Mesenchymal stem cell (in vitro differentiated cells and primary cell): Measurements from ENCODE around the gene PCSK6.

Source experiments
- DNase-seq: peaks from one replicate; pipeline ENCODE4 v3.0.0-alpha.2; 2013
- H2AFZ ChIP-seq: one replicate; pipeline ENCODE4 v1.6.1; 2013; ENCODE audit warnings: low read depth, mild to moderate bottlenecking, control low read depth, inconsistent platforms, low read length, moderate library complexity
- H2AK5ac ChIP-seq: 2 replicates; pipeline ENCODE4 v1.6.1; 2013; ENCODE audit warnings: low read length, moderate library complexity, mild to moderate bottlenecking, inconsistent platforms; ENCODE audit not compliant: severe bottlenecking
- H2BK120ac ChIP-seq: one replicate; pipeline ENCODE4 v1.6.1; 2013; ENCODE audit warnings: low read depth, mild to moderate bottlenecking, inconsistent platforms, low read length, moderate library complexity
- H2BK12ac ChIP-seq, 2 experiments: one replicate each; pipeline ENCODE4 v1.6.1; 2013; ENCODE audit warnings: inconsistent platforms in 2 of 2, low read length in 2 of 2, mild to moderate bottlenecking in 2 of 2, moderate library complexity in 2 of 2, control low read depth in 1 of 2
- H2BK15ac ChIP-seq: one replicate; pipeline ENCODE4 v1.6.1; 2013; ENCODE audit warnings: mild to moderate bottlenecking, low read depth, inconsistent platforms; ENCODE audit not compliant: poor library complexity, severe bottlenecking
- H2BK5ac ChIP-seq: 2 replicates; pipeline ENCODE4 v1.6.1; 2013; ENCODE audit warnings: low read depth, mild to moderate bottlenecking, low read length, control low read depth, inconsistent platforms; ENCODE audit not compliant: poor library complexity, severe bottlenecking
- H3K14ac ChIP-seq, 2 experiments: one replicate each; pipeline ENCODE4 v1.6.1; 2013; ENCODE audit warnings: inconsistent platforms in 2 of 2, low read length in 2 of 2, control low read depth in 1 of 2, mild to moderate bottlenecking in 1 of 2, moderate library complexity in 1 of 2
- H3K18ac ChIP-seq, 2 experiments: one replicate each; pipeline ENCODE4 v1.6.1; 2013; ENCODE audit warnings: inconsistent platforms in 2 of 2, low read length in 2 of 2, control low read depth in 1 of 2, low read depth in 1 of 2, mild to moderate bottlenecking in 1 of 2
- H3K23ac ChIP-seq, 2 experiments: one replicate each; pipeline ENCODE4 v1.6.1; 2013; ENCODE audit warnings: inconsistent platforms in 2 of 2, low read length in 2 of 2, mild to moderate bottlenecking in 2 of 2, moderate library complexity in 2 of 2, control low read depth in 1 of 2
- H3K27ac ChIP-seq: 2 replicates; pipeline ENCODE4 v1.5.1; 2013; ENCODE audit warnings: mild to moderate bottlenecking, moderate library complexity, low read length, control low read depth, inconsistent platforms; ENCODE audit not compliant: poor library complexity, severe bottlenecking
- H3K27me3 ChIP-seq, 2 experiments: 2 replicates each; pipeline versions ENCODE4 v1.6.1 to v1.7.0; 2013; ENCODE audit warnings: low read length in 2 of 2, mild to moderate bottlenecking in 2 of 2, moderate library complexity in 2 of 2, control low read depth in 1 of 2, inconsistent platforms in 1 of 2; ENCODE audit not compliant: control insufficient read depth in 1 of 2, insufficient read depth in 1 of 2
- H3K36me3 ChIP-seq, 2 experiments: 2 replicates each; pipeline versions ENCODE4 v1.6.1 to v1.7.0; 2013; ENCODE audit warnings: low read length in 2 of 2, control low read depth in 1 of 2, inconsistent platforms in 1 of 2, low read depth in 1 of 2, mild to moderate bottlenecking in 1 of 2; ENCODE audit not compliant: insufficient read depth in 2 of 2, control insufficient read depth in 1 of 2
- H3K4ac ChIP-seq, 2 experiments: one replicate each; pipeline ENCODE4 v1.6.1; 2013; ENCODE audit warnings: inconsistent platforms in 2 of 2, low read length in 2 of 2, mild to moderate bottlenecking in 2 of 2, moderate library complexity in 2 of 2, control low read depth in 1 of 2, low read depth in 1 of 2
- H3K4me1 ChIP-seq: 2 replicates; pipeline ENCODE4 v1.6.1; 2013; ENCODE audit warnings: low read depth, low read length, control low read depth; ENCODE audit not compliant: control insufficient read depth, insufficient read depth
- H3K4me2 ChIP-seq: 2 replicates; pipeline ENCODE4 v1.6.1; 2013; ENCODE audit warnings: low read length, mild to moderate bottlenecking, inconsistent platforms; ENCODE audit not compliant: poor library complexity, severe bottlenecking
- H3K4me3 ChIP-seq, 2 experiments: 2 replicates each; pipeline versions ENCODE4 v1.5.1 to v1.7.0; 2013; ENCODE audit warnings: low read length in 2 of 2, mild to moderate bottlenecking in 2 of 2, control low read depth in 1 of 2, low read depth in 1 of 2; ENCODE audit not compliant: insufficient read depth in 1 of 2
- H3K79me1 ChIP-seq: replicated peaks from 2 replicates; pipeline ENCODE4 v1.6.1; 2013; ENCODE audit warnings: mild to moderate bottlenecking, control low read depth, low read length, inconsistent platforms; ENCODE audit not compliant: poor library complexity, severe bottlenecking
- H3K9ac ChIP-seq: 2 replicates; pipeline ENCODE4 v1.7.0; 2013; ENCODE audit warnings: mild to moderate bottlenecking, low read length, moderate library complexity
- H3K9me3 ChIP-seq: 2 replicates; pipeline ENCODE4 v1.7.0; 2013; ENCODE audit warnings: mild to moderate bottlenecking, low read length; ENCODE audit not compliant: control insufficient read depth
- H4K8ac ChIP-seq: one replicate; pipeline ENCODE4 v1.6.1; 2013; ENCODE audit warnings: inconsistent platforms, mild to moderate bottlenecking, low read length, moderate library complexity
- H4K91ac ChIP-seq: one replicate; pipeline ENCODE4 v1.6.1; 2013; ENCODE audit warnings: mild to moderate bottlenecking, low read length, inconsistent platforms
- WGBS: methylation state at CpG from one replicate; pipeline ENCODE4 v1.1.7; 2013; ENCODE audit warnings: mixed read lengths; 5-methylcytosine and 5-hydroxymethylcytosine counted together

Gene PCSK6

GRCh38 chr15:101517504-101517903, 28.0 kb upstream of the PCSK6 start:
- Histone ChIP-seq H3K14ac (no peak overlapping the region), H2BK120ac (no peak overlapping the region), H3K4ac (no peak overlapping the region), H3K9me3 (peaks cover 67% of the 10 kb centered on the region), H3K27ac (no peak overlapping the region), H3K79me1 (no peaks in the 10 kb centered on the region), H4K91ac (no peak overlapping the region), H2BK15ac (no peak overlapping the region), H2AK5ac (no peak overlapping the region), H3K23ac (no peak overlapping the region), H3K27me3 (peaks cover 9% of the 10 kb centered on the region in 2 experiments), H3K4me3 (no peak overlapping the region), H2BK12ac (no peak overlapping the region), H3K4me1 (no peaks in the 10 kb centered on the region), H3K9ac (no peak overlapping the region), H4K8ac (no peak overlapping the region), H2AFZ (no peak overlapping the region), H3K18ac (no peak overlapping the region), H3K36me3 (no peaks in the 10 kb centered on the region), H3K4me2 (no peak overlapping the region), H2BK5ac (no peak overlapping the region)
- DNase-seq, result no peak

GRCh38 chr15:101514318-101514717, 24.8 kb upstream of the PCSK6 start:
- H3K36me3 ChIP-seq, result no peaks in the 10 kb centered on the region
- H3K14ac ChIP-seq, result no peak overlapping the region
- H2BK120ac ChIP-seq, result no peak overlapping the region
- no peak overlapping the region for H3K9ac ChIP-seq
- H3K27me3 ChIP-seq, result no peaks in the 10 kb centered on the region
- H2BK12ac ChIP-seq, result no peak overlapping the region
- H3K18ac ChIP-seq, result no peak overlapping the region
- no peak overlapping the region for H3K23ac ChIP-seq
- H3K4me3 ChIP-seq, result no peak overlapping the region
- no peak overlapping the region for H2AFZ ChIP-seq
- no peak overlapping the region for H3K27ac ChIP-seq
- WGBS, result 89% methylated on average over 6 of the region's 7 CpGs
- H3K4me2 ChIP-seq, result no peak overlapping the region
- no peaks in the 10 kb centered on the region for H3K4me1 ChIP-seq
- H4K91ac ChIP-seq, result no peak overlapping the region
- no peak overlapping the region for H3K4ac ChIP-seq
- H3K79me1 ChIP-seq, result no peaks in the 10 kb centered on the region
- H3K9me3 ChIP-seq, result peaks cover 54% of the 10 kb centered on the region
- no peak overlapping the region for H2BK5ac ChIP-seq
- no peak overlapping the region for H4K8ac ChIP-seq
- DNase-seq, result no peak
- H2BK15ac ChIP-seq, result no peak overlapping the region
- no peak overlapping the region for H2AK5ac ChIP-seq

- H3K4ac ChIP-seq, result no peak overlapping the region
- H2BK15ac ChIP-seq, result no peak overlapping the region
- H2AK5ac ChIP-seq, result no peak overlapping the region
- H4K91ac ChIP-seq, result no peak overlapping the region
- no peak for DNase-seq
- no peak overlapping the region for H2BK120ac ChIP-seq
- H3K18ac ChIP-seq, result no peak overlapping the region
- no peak overlapping the region for H3K14ac ChIP-seq
- H3K4me2 ChIP-seq, result no peak overlapping the region
- no peak overlapping the region for H4K8ac ChIP-seq
- H3K4me1 ChIP-seq, result no peaks in the 10 kb centered on the region
- no peak overlapping the region for H3K4me3 ChIP-seq
- H3K27me3 ChIP-seq, result no peaks in the 10 kb centered on the region
- no peak overlapping the region for H2AFZ ChIP-seq
- H3K9me3 ChIP-seq, result peaks cover 29% of the 10 kb centered on the region
- H3K79me1 ChIP-seq, result no peaks in the 10 kb centered on the region
- no peak overlapping the region for H2BK5ac ChIP-seq
- no peak overlapping the region for H3K23ac ChIP-seq
- H3K9ac ChIP-seq, result no peak overlapping the region
- no peak overlapping the region for H3K27ac ChIP-seq
- H2BK12ac ChIP-seq, result no peak overlapping the region
- no peaks in the 10 kb centered on the region for H3K36me3 ChIP-seq
Observed at GRCh38 chr15:101511717-101512116, 22.2 kb upstream of the PCSK6 start.

- no peak overlapping the region for H4K91ac ChIP-seq
- no peak overlapping the region for H3K4me2 ChIP-seq
- H3K4ac ChIP-seq, result no peak overlapping the region
- H3K27me3 ChIP-seq, result no peaks in the 10 kb centered on the region
- 87% methylated on average over 5 of the region's 8 CpGs for WGBS
- H3K23ac ChIP-seq, result no peak overlapping the region
- no peak overlapping the region for H3K9ac ChIP-seq
- no peak overlapping the region for H2BK15ac ChIP-seq
- no peak overlapping the region for H2BK5ac ChIP-seq
- H3K4me3 ChIP-seq, result no peak overlapping the region
- no peak overlapping the region for H4K8ac ChIP-seq
- H3K9me3 ChIP-seq, result peaks cover 17% of the 10 kb centered on the region
- H3K79me1 ChIP-seq, result no peaks in the 10 kb centered on the region
- no peak overlapping the region for H2AFZ ChIP-seq
- no peak overlapping the region for H3K27ac ChIP-seq
- DNase-seq, result no peak
- H3K4me1 ChIP-seq, result no peaks in the 10 kb centered on the region
- no peaks in the 10 kb centered on the region for H3K36me3 ChIP-seq
- no peak overlapping the region for H3K14ac ChIP-seq
- no peak overlapping the region for H2AK5ac ChIP-seq
- no peak overlapping the region for H2BK120ac ChIP-seq
- no peak overlapping the region for H2BK12ac ChIP-seq
- no peak overlapping the region for H3K18ac ChIP-seq
Observed at GRCh38 chr15:101510212-101511197, 21.0 kb upstream of the PCSK6 start.
